Neural cell (in vitro differentiated cells): Measurements from ENCODE around the gene EFTUD2. TPM values are rescaled to one million over a fixed set of nuclear protein-coding genes. Genes with fewer than 3 reads are reported as not detected.

Source experiments
- H2AFZ ChIP-seq: fragments of 200-600, 300-800 bp; sonication (generic), shearing (Covaris generic); 2 replicates; pipeline ENCODE4 v1.6.0; 2014; ENCODE audit warnings: low read depth, mild to moderate bottlenecking, antibody characterized with exemption, low read length, moderate library complexity
- H3F3A ChIP-seq: fragments of 200-600 bp; shearing (Covaris generic); 2 replicates; pipeline ENCODE4 v1.6.1; 2016; ENCODE audit warnings: mild to moderate bottlenecking, moderate library complexity, mixed read lengths, antibody characterized with exemption, low read length; ENCODE audit not compliant: insufficient read depth, poor library complexity, severe bottlenecking
- H3K27ac ChIP-seq: fragments of 200-600, 300-800 bp; sonication (generic), shearing (Covaris generic); 2 replicates; pipeline ENCODE4 v1.5.1; 2014; ENCODE audit warnings: mild to moderate bottlenecking, low read length, moderate library complexity
- H3K27me3 ChIP-seq: fragments of 300-800, 200-600 bp; sonication (generic), shearing (Covaris generic); 2 replicates; pipeline ENCODE4 v1.6.0; 2014; ENCODE audit warnings: mild to moderate bottlenecking, low read depth, low read length, moderate library complexity; ENCODE audit not compliant: insufficient read depth
- H3K36me3 ChIP-seq: fragments of 300-800, 200-600 bp; sonication (generic), shearing (Covaris generic); 2 replicates; pipeline ENCODE4 v1.5.1; 2014; ENCODE audit warnings: mild to moderate bottlenecking, antibody characterized with exemption, low read length, moderate library complexity; ENCODE audit not compliant: insufficient read depth
- H3K4me2 ChIP-seq: fragments of 300-800, 200-600 bp; sonication (generic), shearing (Covaris generic); 2 replicates; pipeline ENCODE4 v1.6.0; 2014; ENCODE audit warnings: mild to moderate bottlenecking, low read length
- H3K4me3 ChIP-seq: fragments of 300-800, 200-600 bp; sonication (generic), shearing (Covaris generic); 2 replicates; pipeline ENCODE4 v1.5.1; 2014; ENCODE audit warnings: mild to moderate bottlenecking, low read length, moderate library complexity
- H3K79me2 ChIP-seq: fragments of 200-600 bp; shearing (Covaris generic); replicated peaks from 2 replicates; pipeline ENCODE4 v1.6.0; 2014; ENCODE audit warnings: mild to moderate bottlenecking, low read length, moderate library complexity; ENCODE audit not compliant: insufficient read depth
- H3K9ac ChIP-seq: fragments of 300-800, 200-600 bp; sonication (generic), shearing (Covaris generic); 2 replicates; pipeline ENCODE4 v1.6.1; 2016; ENCODE audit warnings: mild to moderate bottlenecking, low read length, mixed read lengths
- H3K9me2 ChIP-seq: fragments of 200-600 bp; shearing (Covaris generic); 2 replicates; pipeline ENCODE4 v1.6.1; 2016; ENCODE audit warnings: mild to moderate bottlenecking, low read length, mixed read lengths; ENCODE audit not compliant: insufficient read depth
- H3K9me3 ChIP-seq: fragments of 200-600, 300-800 bp; sonication (generic), shearing (Covaris generic); 2 replicates; pipeline ENCODE4 v1.6.1; 2016; ENCODE audit warnings: mild to moderate bottlenecking, mixed run types, low read length, moderate library complexity, mixed read lengths
- H4K20me1 ChIP-seq: fragments of 200-600 bp; shearing (Covaris generic); 2 replicates; pipeline ENCODE4 v1.6.1; 2016; ENCODE audit warnings: mild to moderate bottlenecking, mixed run types; ENCODE audit not compliant: insufficient read depth
- EP300 ChIP-seq: fragments of 450-650 bp; conservative IDR thresholded peaks from 2 replicates; pipeline ENCODE4 v1.6.1; 2014; ENCODE audit warnings: antibody characterized with exemption, mild to moderate bottlenecking, moderate library complexity; ENCODE audit not compliant: poor library complexity, severe bottlenecking
- EZH2 ChIP-seq: fragments of 200-600, 300-800 bp; shearing (Covaris generic), sonication (generic); IDR thresholded peaks from 2 replicates; pipeline ENCODE4 v1.6.1; 2014; ENCODE audit warnings: antibody characterized with exemption, low read length, borderline replicate concordance, mild to moderate bottlenecking; ENCODE audit not compliant: insufficient read depth, poor library complexity, severe bottlenecking
- MXI1 ChIP-seq: fragments of 450-650 bp; conservative IDR thresholded peaks from 2 replicates; pipeline ENCODE4 v1.6.1; 2014; ENCODE audit warnings: antibody characterized with exemption, mild to moderate bottlenecking; ENCODE audit not compliant: poor library complexity, severe bottlenecking
- POLR2AphosphoS5 ChIP-seq: IDR thresholded peaks from 2 replicates; pipeline ENCODE4 v1.6.1; 2012
- RAD21 ChIP-seq: fragments of 450-650 bp; conservative IDR thresholded peaks from 2 replicates; pipeline ENCODE4 v1.6.1; 2014; ENCODE audit warnings: antibody characterized with exemption, mild to moderate bottlenecking, moderate library complexity
- SMC3 ChIP-seq: fragments of 450-650 bp; conservative IDR thresholded peaks from 2 replicates; pipeline ENCODE4 v1.6.1; 2014; ENCODE audit warnings: antibody characterized with exemption, mild to moderate bottlenecking, moderate library complexity; ENCODE audit not compliant: poor library complexity
- TAF1 ChIP-seq: IDR thresholded peaks from 2 replicates; pipeline ENCODE4 v1.6.1; 2012; ENCODE audit warnings: low read depth
- polyA plus RNA-seq: library from polyadenylated mRNA; depleted of rRNA; stranded (reverse); fragments of >200 nt; gene quantifications from 2 replicates; pipeline ENCODE4 v1.2.3, GENCODE V29; 2014
- TF ChIP-seq, protein P1 (sequence below): fragments of 450-650 bp; IDR thresholded peaks from 2 replicates; pipeline ENCODE4 v1.5.1; 2014; ENCODE audit warnings: antibody characterized with exemption, mild to moderate bottlenecking, moderate library complexity; ENCODE audit not compliant: poor library complexity, severe bottlenecking
- TF ChIP-seq, protein P2 (sequence below): IDR thresholded peaks from 2 replicates; pipeline ENCODE4 v1.6.1; 2012; ENCODE audit warnings: borderline replicate concordance

The EFTUD2 gene
- polyA plus RNA-seq, 1 donor from 2014 or later = 69.4 TPM

DNA sequence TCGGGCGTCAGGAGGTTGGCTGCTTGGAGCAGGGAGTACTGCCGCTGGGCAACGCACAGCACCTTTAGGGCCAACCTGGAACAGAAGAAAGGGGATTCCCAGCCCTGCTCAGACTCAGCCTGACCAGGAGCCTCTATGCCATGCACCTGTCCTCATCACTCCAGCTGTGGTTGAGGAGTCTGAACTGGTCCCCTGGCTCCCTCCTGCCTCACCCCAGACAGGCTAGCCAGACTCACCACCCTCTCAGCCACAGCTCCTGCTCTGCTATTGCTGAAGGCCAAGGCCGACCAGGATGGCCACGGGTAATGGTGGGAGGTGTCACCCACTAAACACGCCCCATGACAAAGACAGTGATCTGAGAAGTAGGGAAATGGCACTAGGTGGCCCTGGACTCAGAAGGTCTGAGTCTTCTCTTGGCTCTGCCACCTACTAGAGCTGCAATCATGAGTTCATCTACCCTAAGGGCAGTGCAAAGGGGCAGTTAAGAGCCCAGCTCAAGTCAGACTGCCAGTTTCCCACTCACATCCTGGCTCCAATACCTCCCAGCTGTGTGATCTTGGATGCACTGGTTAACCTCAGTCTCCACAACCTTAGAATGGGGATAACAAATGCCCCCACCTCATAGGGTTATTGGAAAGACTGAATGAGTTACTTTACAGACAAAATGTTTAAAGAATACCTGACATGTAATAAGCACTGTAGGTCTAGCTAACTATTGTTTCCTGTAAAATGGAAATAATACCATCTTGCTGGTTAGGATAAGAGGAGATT is 29.9 kb upstream of the EFTUD2 start:
- Histone ChIP-seq H3K4me3 (no peak overlapping the region), H3K79me2 (no peaks in the 10 kb centered on the region), H2AFZ (no peak overlapping the region), H3K9me2 (no peaks in the 10 kb centered on the region), H3K9ac (no peak overlapping the region), H3K9me3 (no peaks in the 10 kb centered on the region), H3K27ac (no peak overlapping the region), H3K36me3 (no peaks in the 10 kb centered on the region), H3K4me2 (no peak overlapping the region), H3K27me3 (no peaks in the 10 kb centered on the region), H3F3A (no peaks in the 10 kb centered on the region), H4K20me1 (no peaks in the 10 kb centered on the region)
- no peak for TF ChIP-seq POLR2AphosphoS5
- no peak for TF ChIP-seq EP300
- no peak for TF ChIP-seq RAD21
- TF ChIP-seq TAF1 = no peak
- TF ChIP-seq, protein P1, sequence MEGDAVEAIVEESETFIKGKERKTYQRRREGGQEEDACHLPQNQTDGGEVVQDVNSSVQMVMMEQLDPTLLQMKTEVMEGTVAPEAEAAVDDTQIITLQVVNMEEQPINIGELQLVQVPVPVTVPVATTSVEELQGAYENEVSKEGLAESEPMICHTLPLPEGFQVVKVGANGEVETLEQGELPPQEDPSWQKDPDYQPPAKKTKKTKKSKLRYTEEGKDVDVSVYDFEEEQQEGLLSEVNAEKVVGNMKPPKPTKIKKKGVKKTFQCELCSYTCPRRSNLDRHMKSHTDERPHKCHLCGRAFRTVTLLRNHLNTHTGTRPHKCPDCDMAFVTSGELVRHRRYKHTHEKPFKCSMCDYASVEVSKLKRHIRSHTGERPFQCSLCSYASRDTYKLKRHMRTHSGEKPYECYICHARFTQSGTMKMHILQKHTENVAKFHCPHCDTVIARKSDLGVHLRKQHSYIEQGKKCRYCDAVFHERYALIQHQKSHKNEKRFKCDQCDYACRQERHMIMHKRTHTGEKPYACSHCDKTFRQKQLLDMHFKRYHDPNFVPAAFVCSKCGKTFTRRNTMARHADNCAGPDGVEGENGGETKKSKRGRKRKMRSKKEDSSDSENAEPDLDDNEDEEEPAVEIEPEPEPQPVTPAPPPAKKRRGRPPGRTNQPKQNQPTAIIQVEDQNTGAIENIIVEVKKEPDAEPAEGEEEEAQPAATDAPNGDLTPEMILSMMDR = no peak
- TF ChIP-seq MXI1 = no peak
- TF ChIP-seq, protein P2, sequence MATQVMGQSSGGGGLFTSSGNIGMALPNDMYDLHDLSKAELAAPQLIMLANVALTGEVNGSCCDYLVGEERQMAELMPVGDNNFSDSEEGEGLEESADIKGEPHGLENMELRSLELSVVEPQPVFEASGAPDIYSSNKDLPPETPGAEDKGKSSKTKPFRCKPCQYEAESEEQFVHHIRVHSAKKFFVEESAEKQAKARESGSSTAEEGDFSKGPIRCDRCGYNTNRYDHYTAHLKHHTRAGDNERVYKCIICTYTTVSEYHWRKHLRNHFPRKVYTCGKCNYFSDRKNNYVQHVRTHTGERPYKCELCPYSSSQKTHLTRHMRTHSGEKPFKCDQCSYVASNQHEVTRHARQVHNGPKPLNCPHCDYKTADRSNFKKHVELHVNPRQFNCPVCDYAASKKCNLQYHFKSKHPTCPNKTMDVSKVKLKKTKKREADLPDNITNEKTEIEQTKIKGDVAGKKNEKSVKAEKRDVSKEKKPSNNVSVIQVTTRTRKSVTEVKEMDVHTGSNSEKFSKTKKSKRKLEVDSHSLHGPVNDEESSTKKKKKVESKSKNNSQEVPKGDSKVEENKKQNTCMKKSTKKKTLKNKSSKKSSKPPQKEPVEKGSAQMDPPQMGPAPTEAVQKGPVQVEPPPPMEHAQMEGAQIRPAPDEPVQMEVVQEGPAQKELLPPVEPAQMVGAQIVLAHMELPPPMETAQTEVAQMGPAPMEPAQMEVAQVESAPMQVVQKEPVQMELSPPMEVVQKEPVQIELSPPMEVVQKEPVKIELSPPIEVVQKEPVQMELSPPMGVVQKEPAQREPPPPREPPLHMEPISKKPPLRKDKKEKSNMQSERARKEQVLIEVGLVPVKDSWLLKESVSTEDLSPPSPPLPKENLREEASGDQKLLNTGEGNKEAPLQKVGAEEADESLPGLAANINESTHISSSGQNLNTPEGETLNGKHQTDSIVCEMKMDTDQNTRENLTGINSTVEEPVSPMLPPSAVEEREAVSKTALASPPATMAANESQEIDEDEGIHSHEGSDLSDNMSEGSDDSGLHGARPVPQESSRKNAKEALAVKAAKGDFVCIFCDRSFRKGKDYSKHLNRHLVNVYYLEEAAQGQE = no peak
- TF ChIP-seq EZH2 = no peak
- no peak for TF ChIP-seq SMC3

DNA sequence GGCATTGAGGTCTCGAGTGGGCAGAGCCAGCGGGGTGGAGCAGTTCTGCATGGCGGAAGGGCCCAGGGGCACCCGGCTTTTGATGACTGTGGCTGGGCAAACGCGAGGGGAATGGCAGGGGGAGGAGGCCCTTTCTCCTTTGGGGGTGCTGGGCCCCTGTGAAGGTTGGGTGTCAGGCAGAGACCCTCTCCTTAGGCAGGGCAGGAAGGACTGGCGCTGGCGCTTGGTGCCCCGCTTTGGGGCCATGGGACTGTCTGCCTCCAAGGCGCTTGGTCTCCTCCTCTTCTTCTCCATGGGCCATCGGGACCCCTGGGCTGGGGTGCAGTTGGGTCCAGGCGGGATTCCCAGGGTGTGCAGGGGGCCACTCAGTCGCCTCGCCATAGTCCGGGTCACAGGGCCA is 28.9 kb upstream of the EFTUD2 start:
- Histone ChIP-seq H3K27ac (no peak overlapping the region), H3K4me3 (no peak overlapping the region), H2AFZ (no peak overlapping the region), H3K9ac (no peak overlapping the region), H3K27me3 (no peaks in the 10 kb centered on the region), H3K9me3 (no peaks in the 10 kb centered on the region), H3K9me2 (no peaks in the 10 kb centered on the region), H3F3A (no peaks in the 10 kb centered on the region), H3K79me2 (no peaks in the 10 kb centered on the region), H4K20me1 (no peaks in the 10 kb centered on the region), H3K4me2 (no peak overlapping the region), H3K36me3 (no peaks in the 10 kb centered on the region)
- TF ChIP-seq RAD21 = no peak
